Islet of Langerhans (tissue), 1 donor: ENCODE measurements around the gene FBXO31.

Experiments used
- FAIRE-seq: peaks from one replicate; lab custom pipeline; 2011; peaks lifted over from hg19 to GRCh38; lab: Jason Lieb, UNC

Gene FBXO31

DNA sequence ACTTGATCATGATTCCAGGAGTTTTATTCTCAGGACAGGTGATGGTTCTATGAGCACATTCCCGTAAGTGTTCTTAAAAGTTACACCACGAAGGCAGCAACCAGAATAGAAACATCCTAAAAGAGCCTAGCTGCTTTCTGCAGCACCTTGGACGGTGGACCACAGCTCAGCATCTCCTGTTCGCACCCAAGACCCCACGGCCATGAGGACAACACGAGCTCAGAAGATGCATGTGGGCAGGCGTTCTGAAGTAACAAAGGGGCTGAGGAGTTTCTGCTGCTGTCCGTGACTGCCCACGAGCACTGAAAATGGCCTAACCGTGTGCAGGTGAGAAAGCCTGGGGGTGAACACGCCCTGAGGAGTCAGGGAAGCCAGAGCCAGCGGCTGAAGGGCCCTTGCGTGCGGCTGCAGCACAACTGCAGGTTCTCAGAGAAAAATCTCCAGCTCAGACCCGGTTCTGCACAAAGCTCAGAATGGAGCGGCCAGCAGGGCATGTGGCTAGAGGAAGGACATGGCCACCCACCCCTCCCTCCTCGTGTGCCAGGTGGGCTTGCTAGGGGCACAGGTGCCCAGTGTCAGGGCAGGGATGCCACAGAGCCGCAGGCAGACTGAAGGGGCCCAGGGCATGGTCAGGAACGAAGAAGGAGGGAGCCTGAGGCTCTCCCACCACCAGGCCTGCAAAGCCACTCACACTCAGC is 55.6 kb downstream of the FBXO31 start:
- no peak for FAIRE-seq

DNA sequence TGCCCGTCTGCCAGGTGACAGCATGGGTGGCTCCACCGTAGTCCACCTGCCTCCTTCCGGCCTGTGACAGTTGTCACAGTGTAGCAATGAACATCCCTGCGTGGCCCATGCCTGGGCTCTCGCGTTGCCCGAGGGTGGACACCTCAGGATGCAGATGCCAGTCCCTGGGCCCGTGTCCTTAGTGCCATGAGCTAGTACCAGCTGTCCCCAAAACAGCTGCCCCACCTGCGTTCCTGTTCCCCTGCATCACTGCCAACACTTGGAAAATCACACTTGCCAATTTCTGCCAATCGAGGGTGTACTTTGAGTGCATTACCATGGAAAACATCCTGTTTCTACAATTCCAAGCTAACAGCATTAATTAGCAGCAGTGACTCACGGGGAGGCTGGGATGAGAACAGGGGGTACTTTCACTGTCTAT is 57.4 kb downstream of the FBXO31 start:
- FAIRE-seq, result no peak

DNA sequence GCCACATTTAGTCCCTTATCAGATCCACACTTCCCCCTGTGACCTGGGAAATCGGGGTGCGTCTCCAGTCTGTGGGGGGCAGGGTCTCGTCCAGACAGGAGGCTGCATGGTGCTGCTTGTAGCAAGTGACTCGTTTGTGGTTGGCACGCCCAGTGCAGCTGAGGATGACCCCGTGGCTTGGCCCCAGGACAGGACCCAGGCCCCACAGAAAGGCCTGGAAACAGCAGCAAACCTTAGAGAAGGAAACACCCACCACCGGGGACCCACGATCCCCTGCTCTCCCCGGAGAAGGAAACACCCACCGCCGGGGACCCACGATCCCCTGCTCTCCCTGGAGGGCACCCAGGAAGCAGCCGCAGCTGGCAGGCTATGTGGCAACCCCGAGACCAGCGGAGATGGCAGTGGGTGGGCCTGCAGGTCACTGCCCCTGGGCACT is 58.1 kb downstream of the FBXO31 start:
- no peak for FAIRE-seq

DNA sequence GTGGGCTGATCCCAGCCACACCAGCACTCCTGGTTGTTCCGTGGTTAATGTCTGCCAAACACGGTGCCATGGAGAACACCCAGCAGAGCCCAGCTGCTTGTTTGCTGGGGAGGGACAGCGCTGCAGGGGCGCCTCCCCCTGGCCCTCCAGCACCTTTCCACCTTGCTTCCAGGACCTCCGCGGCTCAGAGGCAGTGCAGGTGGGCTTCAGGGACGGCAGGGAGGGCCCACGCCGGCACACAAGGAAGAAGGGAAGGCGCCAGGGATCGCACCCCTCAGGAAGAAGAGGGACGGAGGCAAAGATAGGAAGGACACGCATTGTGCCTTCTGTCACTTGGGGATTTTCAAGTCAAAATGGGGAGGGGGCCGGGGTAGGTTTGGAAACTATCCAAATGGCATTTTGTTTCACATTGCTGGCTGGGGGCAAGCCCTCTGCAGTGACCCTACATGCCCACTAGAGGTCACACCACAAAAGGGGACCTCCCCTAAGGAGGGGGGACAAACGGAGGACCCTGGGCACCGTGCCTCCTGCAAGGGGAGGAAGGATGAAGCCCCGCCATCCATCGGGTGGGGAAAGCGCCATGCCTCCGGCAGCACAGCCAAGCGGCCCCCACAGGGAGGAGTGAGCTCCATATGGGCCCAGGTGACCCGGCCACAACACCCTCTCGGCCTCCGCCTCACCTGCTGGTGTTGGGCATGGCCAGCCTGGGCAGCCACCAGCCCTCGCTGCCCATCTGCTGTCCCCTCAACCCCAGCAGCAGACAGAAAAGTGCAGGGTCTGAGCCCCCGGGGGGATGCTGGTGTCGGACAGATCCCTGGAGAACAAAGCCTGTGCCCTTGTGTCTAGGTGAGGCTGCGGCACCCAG is 58.9 kb downstream of the FBXO31 start:
- no peak for FAIRE-seq

DNA sequence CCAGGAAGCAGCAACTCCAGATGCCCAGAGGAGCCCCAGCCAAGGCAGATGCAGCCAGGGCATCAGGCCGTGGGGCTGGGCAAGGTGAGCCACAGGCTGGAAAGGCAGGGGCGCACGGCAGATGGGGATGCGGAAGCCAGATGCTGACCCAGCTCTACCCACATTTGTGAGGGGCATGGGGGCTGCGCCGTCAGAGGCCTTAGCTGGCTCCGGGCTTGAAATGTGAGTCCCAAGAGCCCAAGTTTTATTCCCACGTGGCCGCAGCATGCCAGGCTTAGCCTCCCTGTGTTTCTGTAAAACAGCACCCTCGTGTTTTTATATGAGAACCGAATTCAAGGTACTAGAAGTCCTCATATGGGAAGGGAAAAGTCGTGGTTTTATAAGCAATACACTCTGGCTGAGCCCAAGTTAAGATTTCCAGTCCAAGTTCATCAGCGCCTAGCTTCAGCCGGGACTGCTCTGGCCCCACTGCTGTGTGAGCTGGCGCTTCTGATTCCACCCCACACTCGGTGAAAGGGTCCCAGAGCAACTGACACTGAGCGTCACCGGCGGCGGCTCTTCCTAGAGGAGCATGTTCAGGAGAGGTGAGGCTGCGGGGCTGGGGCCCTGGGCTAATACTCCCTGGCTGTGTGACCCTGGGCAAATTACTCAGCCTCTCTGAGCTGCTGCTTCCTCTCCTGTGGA is 59.7 kb downstream of the FBXO31 start:
- FAIRE-seq, result no peak

DNA sequence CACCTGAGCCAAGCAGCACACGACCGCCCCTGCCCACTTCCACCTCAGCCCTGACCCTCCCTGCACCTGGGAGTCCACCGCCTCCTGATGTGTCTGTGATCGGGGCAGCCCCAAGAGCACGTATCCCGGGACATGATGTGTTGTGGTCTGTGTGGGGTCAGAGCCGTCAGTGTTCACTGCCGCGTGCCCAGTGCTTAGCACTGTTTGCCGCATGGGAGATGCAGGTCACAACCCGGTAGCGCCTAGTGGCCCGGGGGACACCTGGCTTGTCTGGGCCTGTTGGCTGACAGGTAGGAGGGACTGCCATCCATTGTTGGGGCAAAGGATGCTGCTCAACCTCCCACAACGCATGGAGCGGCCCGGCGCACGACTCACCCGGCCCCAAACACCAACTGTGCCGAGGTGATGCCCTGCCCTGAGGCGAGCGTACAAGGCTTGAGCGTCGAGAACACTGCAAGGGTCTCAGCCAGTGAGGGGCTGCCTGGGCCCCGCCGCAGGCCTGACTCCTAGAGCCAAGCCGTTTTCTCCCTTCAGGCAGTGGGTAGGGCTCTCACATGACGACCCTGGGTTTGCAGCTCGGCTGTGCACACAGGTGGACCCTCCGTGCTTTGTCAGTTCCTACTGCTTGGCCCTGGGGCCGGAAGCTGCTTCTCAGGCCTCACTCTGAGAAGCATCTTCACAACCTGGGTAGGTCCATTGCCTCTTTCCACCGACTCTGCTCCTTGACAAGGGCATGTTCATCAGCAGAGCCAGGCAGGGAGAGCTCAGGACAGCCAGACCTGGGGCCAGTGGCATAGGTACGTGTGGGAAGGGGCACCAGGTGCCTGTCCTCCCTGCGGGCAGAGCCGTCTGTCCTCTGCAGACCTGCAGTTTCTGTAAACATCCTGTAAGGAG is 60.5 kb downstream of the FBXO31 start:
- no peak for FAIRE-seq

DNA sequence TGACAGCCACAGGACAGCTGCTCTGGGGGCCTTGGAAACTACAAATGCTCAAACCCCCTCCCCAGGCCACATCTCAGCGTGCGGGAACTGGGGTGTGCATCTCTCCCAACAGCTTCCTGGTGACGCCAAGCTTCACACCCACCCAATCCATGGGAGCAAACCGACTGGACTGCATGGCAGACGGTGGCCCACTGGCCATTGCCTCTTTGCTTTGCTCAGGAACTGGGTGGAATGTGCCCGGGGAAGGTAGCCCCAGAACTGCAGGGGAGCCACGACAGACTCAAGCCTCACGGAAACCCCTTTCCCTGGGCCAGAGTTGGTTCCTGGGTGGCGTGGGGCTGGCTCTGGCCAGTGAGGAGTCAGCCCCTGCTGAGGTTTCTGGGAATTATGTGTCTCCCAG is 61.2 kb downstream of the FBXO31 start:
- no peak for FAIRE-seq

DNA sequence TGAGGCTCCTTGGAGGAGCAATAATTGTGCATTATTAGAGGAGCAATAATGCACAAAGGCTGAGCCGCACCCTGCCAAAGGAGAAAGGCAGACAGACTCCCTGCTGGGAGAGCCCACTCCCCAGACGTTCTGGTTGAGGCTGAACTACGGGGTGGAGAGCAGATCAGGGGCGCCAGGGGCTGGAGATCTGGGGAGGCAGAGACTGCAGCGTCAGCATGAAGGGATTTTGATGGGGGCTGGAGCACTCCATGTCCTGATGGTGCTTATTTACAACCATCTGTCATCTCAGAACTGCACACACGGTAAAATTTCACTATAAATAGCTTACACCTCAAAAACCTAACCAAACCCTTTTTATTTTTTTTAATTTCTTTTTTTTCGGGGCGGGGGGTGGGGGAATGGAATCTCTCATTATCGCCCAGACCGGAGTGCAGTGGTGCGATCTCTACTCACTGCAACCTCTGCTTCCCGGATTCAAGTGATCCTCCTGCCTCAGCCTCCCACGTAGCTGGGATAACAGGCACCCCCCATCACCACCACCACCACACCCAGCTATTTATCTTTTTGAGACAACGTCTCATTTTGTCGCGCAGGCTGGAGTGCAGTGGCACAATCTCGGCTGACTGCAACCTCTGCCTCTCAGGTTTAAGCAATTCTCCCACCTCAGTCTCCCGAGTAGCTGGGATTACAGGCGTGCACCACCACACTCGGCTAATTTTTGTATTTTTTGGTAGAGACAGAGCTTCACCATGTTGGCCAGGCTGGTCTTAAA is 62.1 kb downstream of the FBXO31 start:
- no peak for FAIRE-seq

DNA sequence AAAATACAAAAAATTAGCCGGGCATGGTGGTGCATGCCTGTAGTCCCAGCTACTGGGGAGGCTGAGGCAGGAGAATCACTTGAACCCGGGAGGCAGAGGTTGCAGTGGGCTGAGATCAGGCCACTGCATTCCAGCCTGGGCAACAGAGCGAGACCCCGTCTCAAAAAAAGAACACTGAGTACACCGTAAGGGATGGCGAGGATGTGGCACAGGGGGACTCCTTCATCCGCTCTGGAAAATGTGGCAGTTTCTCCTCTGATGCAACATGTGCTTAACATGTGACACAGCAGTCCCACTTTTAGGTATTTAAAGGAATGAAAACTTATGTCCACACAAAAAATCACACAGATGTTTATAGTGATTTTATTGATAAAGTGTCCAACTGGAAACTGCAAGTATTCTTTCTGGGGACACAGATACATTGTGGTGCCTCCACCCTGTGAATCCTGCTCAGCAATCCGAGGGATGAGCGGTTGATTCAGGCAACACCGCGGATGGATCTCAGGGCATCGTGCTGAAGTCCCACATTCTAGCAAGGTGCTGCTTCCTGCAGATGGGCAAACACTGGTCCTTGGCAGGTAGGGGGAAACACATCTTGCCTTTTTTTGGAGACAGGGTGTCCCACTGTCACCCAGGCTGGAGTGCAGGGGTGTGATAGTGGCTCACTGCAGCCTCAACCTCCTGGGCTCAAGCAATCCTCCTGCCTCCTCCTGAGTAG is 62.9 kb downstream of the FBXO31 start:
- FAIRE-seq, result no peak

DNA sequence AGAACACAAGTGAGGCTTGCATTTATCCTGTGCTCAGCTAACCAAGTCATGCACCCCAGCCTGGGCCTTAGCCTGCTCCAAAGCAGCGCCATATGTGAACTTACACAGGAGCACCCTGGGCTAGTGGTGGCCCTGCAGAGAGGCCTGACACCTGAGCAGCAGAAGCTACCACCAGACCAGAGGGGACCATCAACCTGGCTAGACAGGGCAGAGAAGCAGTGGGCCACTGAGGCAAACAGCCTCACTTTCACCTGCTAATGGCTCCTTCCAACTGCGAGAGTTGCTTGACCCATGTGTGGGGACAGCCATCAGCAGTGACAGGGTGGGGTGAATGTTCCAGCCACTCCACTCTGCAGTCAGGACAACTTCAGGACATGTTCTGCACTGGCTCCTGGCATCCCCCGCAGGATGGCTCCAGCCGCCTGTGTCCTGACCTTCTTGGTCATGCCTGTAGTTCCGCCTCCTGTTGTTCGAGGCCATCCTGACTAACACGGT is 63.5 kb downstream of the FBXO31 start:
- FAIRE-seq, result no peak

DNA sequence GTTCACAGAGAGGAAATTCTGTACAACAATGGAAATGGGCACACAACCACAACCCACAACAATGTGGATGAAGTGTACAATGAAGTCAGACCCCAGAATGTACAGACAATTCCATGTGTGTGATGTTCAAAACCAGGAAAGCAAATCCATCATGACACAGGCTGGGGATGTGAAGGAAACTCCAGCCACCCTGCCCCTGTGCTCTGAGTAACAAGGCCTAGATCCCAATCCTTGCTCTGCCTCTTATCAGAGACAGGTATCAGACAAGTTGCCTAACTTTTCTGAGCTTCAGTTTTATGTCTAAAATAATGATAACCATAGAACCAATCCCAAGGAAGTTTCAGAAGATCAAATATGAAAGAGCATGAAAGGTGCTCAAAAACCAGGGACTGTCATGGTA is 64.6 kb downstream of the FBXO31 start:
- no peak for FAIRE-seq

DNA sequence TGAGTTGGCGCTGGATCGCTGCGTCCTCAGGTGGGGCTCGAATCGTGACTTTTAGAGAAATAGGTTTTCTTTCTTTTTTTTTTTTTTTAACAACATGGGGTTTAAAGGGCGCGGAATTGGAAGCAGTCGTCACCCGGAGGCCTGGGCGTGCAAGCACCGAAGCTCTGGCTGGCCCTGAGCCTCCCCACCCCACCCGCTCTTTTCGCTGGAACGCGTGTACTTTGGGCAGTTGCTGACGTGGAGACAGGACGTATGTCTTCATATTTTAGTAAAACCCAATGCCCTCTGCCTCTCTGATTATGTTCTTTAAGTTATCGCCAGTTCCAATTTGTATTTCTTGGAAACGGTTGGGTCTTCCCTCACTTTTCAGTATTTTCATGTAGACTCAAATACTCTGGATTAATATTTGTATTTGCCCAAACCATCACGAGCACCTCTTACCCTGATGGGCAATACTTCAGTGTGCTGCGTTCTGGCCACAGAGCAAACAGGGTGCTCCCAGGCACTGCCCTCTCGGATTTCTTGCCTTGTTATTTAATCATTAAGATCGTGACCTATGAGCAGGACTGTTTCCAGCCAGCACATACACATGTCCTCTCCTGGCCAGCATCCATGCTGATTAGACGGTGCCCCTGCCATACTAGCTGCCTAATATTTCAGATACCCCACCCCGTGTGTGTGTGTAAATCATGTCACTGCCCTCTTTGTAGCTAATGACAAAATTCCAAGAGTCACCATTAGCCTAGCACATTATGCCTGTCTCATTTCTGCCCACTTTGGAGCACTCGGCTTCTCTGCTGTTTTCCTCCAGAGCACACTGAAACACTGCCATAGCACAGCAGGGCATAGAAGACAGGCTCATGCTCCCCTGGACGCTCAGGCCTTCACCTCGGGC is 65.6 kb downstream of the FBXO31 start:
- FAIRE-seq, result no peak

DNA sequence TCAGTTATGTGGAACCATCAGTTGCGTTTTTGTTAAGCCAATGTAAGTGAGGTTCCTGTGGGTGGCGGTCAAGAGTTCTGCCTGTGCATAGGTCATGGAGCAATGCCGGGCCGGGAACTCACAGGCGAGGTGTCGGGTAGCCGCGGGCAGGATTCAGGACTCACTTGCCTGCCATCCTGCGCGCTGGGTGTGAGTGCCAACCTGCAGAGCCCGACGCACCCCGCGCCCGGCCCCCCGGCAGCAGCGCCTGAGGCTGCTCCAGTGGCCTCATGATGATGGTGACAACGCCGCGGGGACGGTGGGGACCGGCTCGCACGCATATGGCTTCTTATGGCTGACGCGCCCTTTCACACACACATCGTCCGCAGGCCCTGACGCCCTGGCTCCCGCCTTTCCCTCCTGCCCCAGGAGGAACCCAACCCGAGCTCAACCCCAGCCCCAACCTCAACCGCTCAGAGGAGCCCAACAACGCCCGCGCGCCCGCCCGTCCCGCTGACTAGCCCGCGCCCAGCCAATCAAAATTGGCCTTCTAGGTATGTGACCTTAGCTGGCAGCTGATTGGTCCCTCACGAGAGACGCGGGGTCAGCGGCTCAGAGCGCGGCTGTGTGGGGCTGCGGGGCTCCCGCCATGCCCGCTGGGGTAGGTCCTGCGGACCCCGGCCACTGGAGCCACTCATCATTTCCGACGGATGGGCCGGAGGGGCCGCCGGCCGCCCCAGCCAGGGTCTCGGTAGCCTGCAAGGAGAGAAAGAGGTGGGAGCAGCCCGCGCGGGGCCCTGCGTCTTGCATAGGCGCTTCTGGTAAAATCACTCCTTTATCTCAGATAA is 66.4 kb downstream of the FBXO31 start, which contains the start of gene C16orf95:
Gene C16orf95 (minus strand): TSS at position 470 of the 827 bp plus-strand sequence. CDS start 150 bp downstream, at position 320.
- no peak for FAIRE-seq

DNA sequence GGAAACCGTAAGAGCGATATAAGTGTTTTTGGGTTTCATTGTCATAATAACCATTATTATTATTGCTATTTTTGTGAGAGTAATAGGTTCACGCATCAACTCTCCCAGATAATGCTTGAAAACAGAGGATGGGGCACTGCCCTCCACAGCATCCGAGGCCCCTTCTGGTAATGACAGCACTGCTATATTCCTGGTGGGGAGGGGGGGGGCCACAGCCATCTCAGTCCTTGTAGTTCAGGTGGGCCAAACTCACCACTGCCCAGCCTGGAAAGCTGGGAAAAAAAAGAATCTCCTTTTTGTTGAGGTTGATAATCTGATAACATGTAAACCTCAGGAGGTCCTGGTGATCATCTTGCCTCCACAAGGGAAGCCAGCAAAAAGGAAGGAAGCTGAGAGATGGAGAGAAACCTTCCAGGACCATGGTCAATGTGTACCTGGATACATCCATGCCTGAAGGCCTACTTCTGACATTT is 67.1 kb downstream of the FBXO31 start:
- no peak for FAIRE-seq

DNA sequence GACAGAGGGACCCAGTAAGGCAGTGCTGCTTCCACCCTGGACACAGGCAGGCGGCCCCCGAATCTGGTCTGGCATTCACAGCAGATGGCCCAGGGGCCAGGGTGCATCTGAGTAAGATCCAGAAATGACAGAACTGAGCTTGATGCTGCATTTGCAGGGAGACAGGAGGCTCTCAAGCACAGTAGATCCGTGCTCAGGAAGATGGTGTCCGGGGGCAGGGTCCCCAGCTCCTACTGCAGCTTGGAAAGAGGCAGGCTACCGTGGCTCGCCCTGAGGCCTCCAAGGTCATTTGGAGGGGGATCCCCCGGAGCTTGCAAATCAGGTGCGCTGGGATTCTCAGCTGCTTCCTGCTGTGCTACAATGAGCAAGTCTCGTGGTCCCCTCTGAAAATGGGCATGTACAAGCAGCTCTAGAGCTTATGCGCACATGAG is 68.6 kb downstream of the FBXO31 start:
- no peak for FAIRE-seq

DNA sequence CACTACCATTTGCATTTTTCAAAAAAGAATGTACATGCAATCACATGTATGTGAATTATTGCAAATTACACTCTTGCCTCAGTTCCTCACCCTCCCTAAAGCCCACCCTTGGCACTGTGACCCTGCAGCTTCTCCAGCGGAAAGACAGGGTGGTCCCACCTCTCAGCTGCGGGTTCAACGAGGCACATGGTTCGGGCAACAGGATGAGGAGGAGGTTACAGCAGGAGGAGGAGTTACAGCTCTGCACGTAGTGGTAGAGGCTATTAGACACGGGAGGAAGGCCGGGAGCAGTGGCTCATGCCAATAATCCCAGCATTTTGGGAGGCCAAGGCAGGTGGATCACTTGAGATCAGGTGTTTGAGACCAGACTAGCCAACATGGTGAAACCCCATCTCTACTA is 71.6 kb downstream of the FBXO31 start:
- FAIRE-seq, result no peak

DNA sequence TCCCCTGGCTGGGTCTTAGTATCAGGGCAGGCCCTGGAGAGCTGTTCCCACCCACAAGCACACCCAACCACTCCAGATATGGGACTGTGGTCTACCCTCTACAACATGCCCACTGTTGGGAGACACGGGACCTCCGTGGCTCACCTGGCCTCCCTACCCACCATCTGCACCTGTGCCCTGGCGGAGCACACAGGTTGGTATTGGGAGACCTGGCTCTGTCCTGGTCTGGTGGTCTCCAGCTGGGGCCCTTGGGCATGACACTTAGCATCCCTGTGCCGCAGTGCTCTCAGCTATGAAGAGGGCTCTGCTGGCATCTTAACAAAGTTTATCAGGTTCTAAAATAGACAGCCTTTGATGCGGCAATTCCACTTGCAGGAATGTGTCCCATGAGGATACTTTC is 72.2 kb downstream of the FBXO31 start:
- FAIRE-seq, result no peak

DNA sequence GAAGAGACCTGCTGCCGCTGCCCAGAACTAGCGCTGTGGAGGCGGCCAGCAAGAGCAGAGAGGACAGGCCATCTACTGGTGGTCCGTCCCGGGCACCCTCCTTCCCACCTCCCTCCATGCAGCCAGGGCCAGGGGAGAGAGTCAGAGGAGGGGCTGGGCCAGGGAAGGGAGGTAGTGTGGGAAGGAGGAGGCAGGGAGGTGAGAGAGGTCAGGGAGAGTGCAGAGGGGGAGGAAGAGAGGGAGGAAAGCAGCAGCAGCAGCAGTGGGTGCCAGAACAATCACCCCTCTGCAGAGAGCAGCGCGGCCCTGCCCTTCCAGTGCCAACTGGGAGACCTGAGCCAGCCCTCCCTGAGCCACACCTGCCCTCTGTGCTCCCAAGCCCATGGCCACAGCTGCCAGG is 73.0 kb downstream of the FBXO31 start:
- no peak for FAIRE-seq
